ENCODE data around the gene PSMB9. TPM values are rescaled to one million over a fixed set of nuclear protein-coding genes. Genes with fewer than 3 reads are reported as not detected.
A peak's percentile ranks its signal among the peaks of the same experiment; 100 is the strongest.

Gene PSMB9
- polyA plus RNA-seq, 3 donors, result 204 to 405 (median 350) TPM

GRCh38 chr6:32842690-32843089 lies 11.3 kb upstream of the PSMB9 start:
- Histone ChIP-seq H3K9ac (ENCODE audit: insufficient read depth, low read length, poor library complexity, severe bottlenecking) (no peak overlapping the region), H4K20me1 (ENCODE audit: insufficient read depth, low read length) (peaks cover 29% of the 10 kb centered on the region), H3K4me2 (replicated peaks; ENCODE audit: extremely low read depth, low read length, poor library complexity, severe bottlenecking) (peak overlapping the region; percentile 97), H3K4me3 (replicated peaks in 1 of 3; ENCODE audit: low read depth in 2 of 3, low read length in 3 of 3) (peak overlapping the region in 1 of 3 experiments; percentile 87), H3K36me3 (replicated peaks in 1 of 2; ENCODE audit: control insufficient read depth in 1 of 2, insufficient read depth in 2 of 2, low read length in 2 of 2) (peaks cover 36 to 50% of the 10 kb centered on the region in 2 donors), H3K27ac (ENCODE audit: low read depth in 1 of 2, low read length in 2 of 2) (peak overlapping the region in 1 of 2 donors; percentile 94), H3K27me3 (ENCODE audit: control insufficient read depth in 2 of 2, insufficient read depth in 2 of 2, low read length in 2 of 2) (no peaks in the 10 kb centered on the region), H3K79me2 (ENCODE audit: insufficient read depth, low read length) (peaks cover 70% of the 10 kb centered on the region), H2AFZ (ENCODE audit: insufficient read depth, low read depth, low read length, poor library complexity, severe bottlenecking) (no peak overlapping the region), H3K4me1 (ENCODE audit: control insufficient read depth in 1 of 2, insufficient read depth in 2 of 2, low read length in 2 of 2) (peaks cover 56 to 76% of the 10 kb centered on the region in 2 donors), H3K9me3 (replicated peaks in 1 of 2; ENCODE audit: control insufficient read depth in 1 of 2, insufficient read depth in 1 of 2, low read length in 2 of 2) (no peaks in the 10 kb centered on the region)
- Mint-ChIP-seq H3K9me3 (peaks cover 0 to 3% (median 0%) of the 10 kb centered on the region in 7 donors), H3K27ac (peak overlapping the region; percentile 74 to 100 (median 99)), H3K4me3 (peak overlapping the region; percentile 98 to 99), H3K4me1 (peaks cover 68% of the 10 kb centered on the region), H3K27me3 (ENCODE audit: low read depth in 3 of 3) (peaks cover 0 to 6% (median 0%) of the 10 kb centered on the region in 3 donors), H3K36me3 (peaks cover 52 to 60% of the 10 kb centered on the region in 2 donors)
- no peak for DNase-seq
- 72% methylated on average over 6 of the region's 8 CpGs for WGBS (ENCODE audit: insufficient coverage)
- TF ChIP-seq CTCF (IDR thresholded peaks at IDR 0.05), result no peak
- intact Hi-C loops (cut with micrococcal nuclease), result loop anchor here in 1 of 2 donors (5.0 kb wide), 1 partner anchor 130 kb away; no protein-coding TSS in a partner anchor

- Mint-ChIP-seq H3K27me3 (ENCODE audit: low read depth in 3 of 3) (peaks cover 0 to 6% (median 0%) of the 10 kb centered on the region in 3 donors), H3K36me3 (peaks cover 59 to 68% of the 10 kb centered on the region in 2 donors), H3K4me1 (peaks cover 73% of the 10 kb centered on the region), H3K9me3 (peaks cover 0 to 6% (median 0%) of the 10 kb centered on the region in 7 donors), H3K27ac (peak overlapping the region; percentile 99 to 100 (median 100)), H3K4me3 (peak overlapping the region; percentile 98 to 99)
- Histone ChIP-seq H3K9ac (ENCODE audit: insufficient read depth, low read length, poor library complexity, severe bottlenecking) (peak overlapping the region; percentile 95), H3K4me3 (replicated peaks in 1 of 3; ENCODE audit: low read depth in 2 of 3, low read length in 3 of 3) (peak overlapping the region; percentile 65 to 87 (median 83)), H3K36me3 (replicated peaks in 1 of 2; ENCODE audit: control insufficient read depth in 1 of 2, insufficient read depth in 2 of 2, low read length in 2 of 2) (peaks cover 44 to 57% of the 10 kb centered on the region in 2 donors), H3K4me1 (ENCODE audit: control insufficient read depth in 1 of 2, insufficient read depth in 2 of 2, low read length in 2 of 2) (peaks cover 54 to 78% of the 10 kb centered on the region in 2 donors), H3K4me2 (replicated peaks; ENCODE audit: extremely low read depth, low read length, poor library complexity, severe bottlenecking) (peak overlapping the region; percentile 97), H3K9me3 (replicated peaks in 1 of 2; ENCODE audit: control insufficient read depth in 1 of 2, insufficient read depth in 1 of 2, low read length in 2 of 2) (no peaks in the 10 kb centered on the region), H4K20me1 (ENCODE audit: insufficient read depth, low read length) (peaks cover 32% of the 10 kb centered on the region), H3K27me3 (ENCODE audit: control insufficient read depth in 2 of 2, insufficient read depth in 2 of 2, low read length in 2 of 2) (no peaks in the 10 kb centered on the region), H2AFZ (ENCODE audit: insufficient read depth, low read depth, low read length, poor library complexity, severe bottlenecking) (peak overlapping the region; percentile 87), H3K27ac (ENCODE audit: low read depth in 1 of 2, low read length in 2 of 2) (peak overlapping the region; percentile 89 to 94), H3K79me2 (ENCODE audit: insufficient read depth, low read length) (peaks cover 72% of the 10 kb centered on the region)
- TF ChIP-seq CTCF (IDR thresholded peaks at IDR 0.05), result no peak
- WGBS (ENCODE audit: insufficient coverage), result 0% methylated on average over 23 of the region's 28 CpGs
- DNase-seq, result peak in 1 of 3 donors; percentile 24
- intact Hi-C loops (cut with micrococcal nuclease), result loop anchor here in 1 of 2 donors (5.0 kb wide), 1 partner anchor 129 kb away; no protein-coding TSS in a partner anchor
Measured at GRCh38 chr6:32843331-32843978, 10.5 kb upstream of the PSMB9 start.
